ENCODE results near the gene HCFC1R1. TPM values are rescaled to one million over a fixed set of nuclear protein-coding genes. Genes with fewer than 3 reads are reported as not detected.

Gene HCFC1R1
- total and polyA plus RNA-seq, 2 of the 8 experiments (the other 6 are each of a cell fraction or from before 2014, with no cell fraction given), result 72.7 to 138 TPM

DNA sequence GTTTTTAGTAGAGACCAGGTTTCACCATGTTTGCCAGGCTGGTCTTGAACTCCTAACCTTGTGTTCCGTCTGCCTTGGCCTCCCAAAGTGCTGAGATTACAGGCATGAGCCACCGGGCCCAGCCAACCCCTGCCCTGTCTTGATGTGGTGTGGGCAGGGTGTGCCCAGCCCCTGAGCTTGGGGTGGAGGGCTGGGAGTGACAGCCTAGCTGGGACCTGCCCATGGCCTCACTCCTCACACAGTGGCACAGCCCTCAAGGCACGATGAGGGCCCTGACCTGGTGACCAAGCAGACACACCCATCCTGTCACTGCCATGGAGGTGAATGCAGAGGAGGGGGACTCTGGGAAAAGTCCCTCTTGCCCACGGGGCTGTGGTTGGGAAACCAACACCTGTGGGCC, 44.7 kb upstream of the HCFC1R1 start:
- TF ChIP-seq, protein P1, sequence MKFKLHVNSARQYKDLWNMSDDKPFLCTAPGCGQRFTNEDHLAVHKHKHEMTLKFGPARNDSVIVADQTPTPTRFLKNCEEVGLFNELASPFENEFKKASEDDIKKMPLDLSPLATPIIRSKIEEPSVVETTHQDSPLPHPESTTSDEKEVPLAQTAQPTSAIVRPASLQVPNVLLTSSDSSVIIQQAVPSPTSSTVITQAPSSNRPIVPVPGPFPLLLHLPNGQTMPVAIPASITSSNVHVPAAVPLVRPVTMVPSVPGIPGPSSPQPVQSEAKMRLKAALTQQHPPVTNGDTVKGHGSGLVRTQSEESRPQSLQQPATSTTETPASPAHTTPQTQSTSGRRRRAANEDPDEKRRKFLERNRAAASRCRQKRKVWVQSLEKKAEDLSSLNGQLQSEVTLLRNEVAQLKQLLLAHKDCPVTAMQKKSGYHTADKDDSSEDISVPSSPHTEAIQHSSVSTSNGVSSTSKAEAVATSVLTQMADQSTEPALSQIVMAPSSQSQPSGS (IDR thresholded peaks at IDR 0.05; ENCODE audit: low read length), result no peak
- Histone ChIP-seq H3K9ac (replicated peaks in 1 of 4; ENCODE audit: extremely low read depth in 1 of 4, low read depth in 3 of 4, low read length in 3 of 4) (no peak overlapping the region), H2AFZ (ENCODE audit: low read length) (no peak overlapping the region), H4K20me1 (replicated peaks in 1 of 2; ENCODE audit: control insufficient read depth in 1 of 2, insufficient read depth in 2 of 2, low read length in 2 of 2) (peaks cover 0 to under 1% of the 10 kb centered on the region in 2 experiments), H2BK5ac (ENCODE audit: low read depth, low read length) (no peak overlapping the region), H2BK12ac (ENCODE audit: low read depth, low read length) (no peak overlapping the region), H3K56ac (replicated peaks; ENCODE audit: insufficient read length, low read depth, low read length) (no peak overlapping the region), H2BK15ac (ENCODE audit: low read length) (no peak overlapping the region), H2BK120ac (replicated peaks; ENCODE audit: low read depth, low read length) (no peak overlapping the region), H3K27ac (ENCODE audit: low read depth, low read length) (no peak overlapping the region), H3K23me2 (ENCODE audit: low read depth, low read length) (no peaks in the 10 kb centered on the region), H3K14ac (ENCODE audit: insufficient read length) (no peak overlapping the region), H3K4me3 (ENCODE audit: extremely low read depth in 1 of 4, insufficient read depth in 2 of 4, low read depth in 3 of 4, low read length in 4 of 4) (no peak overlapping the region), H3K79me1 (ENCODE audit: low read depth, low read length) (no peaks in the 10 kb centered on the region), H4K8ac (ENCODE audit: extremely low read depth, insufficient read depth, low read length) (no peak overlapping the region), H3K9me3 (ENCODE audit: insufficient read depth in 2 of 2, low read depth in 1 of 2, low read length in 1 of 2) (no peaks in the 10 kb centered on the region), H3K79me2 (ENCODE audit: control insufficient read depth in 1 of 2, insufficient read depth in 2 of 2, low read length in 2 of 2) (no peaks in the 10 kb centered on the region), H2AK5ac (ENCODE audit: low read depth, low read length) (0 out of 2 replicates have a peak overlapping the region, but pooled peaks have one; percentile 39), H3K36me3 (ENCODE audit: control insufficient read depth in 2 of 4, insufficient read depth in 4 of 4, low read length in 3 of 4) (no peaks in the 10 kb centered on the region), H2BK20ac (ENCODE audit: low read length) (no peak overlapping the region), H4K5ac (ENCODE audit: insufficient read length, low read depth, low read length) (no peak overlapping the region), H3K4me2 (ENCODE audit: insufficient read depth in 1 of 2, low read depth in 2 of 2, low read length in 2 of 2) (no peak overlapping the region), H3K4me1 (replicated peaks in 1 of 4; ENCODE audit: control insufficient read depth in 3 of 4, insufficient read depth in 4 of 4, low read length in 3 of 4) (peaks cover 0 to 4% (median 1%) of the 10 kb centered on the region in 4 experiments; a peak in 2 of 7 replicates), H4K91ac (replicated peaks; ENCODE audit: insufficient read length, low read length) (no peak overlapping the region), H3K27me3 (replicated peaks in 1 of 4; ENCODE audit: control insufficient read depth in 3 of 4, extremely low read depth in 1 of 4, insufficient read depth in 3 of 4, low read length in 3 of 4) (no peaks in the 10 kb centered on the region; a peak in 1 of 7 replicates), H3K18ac (ENCODE audit: extremely low read depth, low read length) (no peak overlapping the region), H3K4ac (replicated peaks; ENCODE audit: insufficient read length, low read depth, low read length) (no peak overlapping the region), H3K23ac (ENCODE audit: insufficient read length) (no peak overlapping the region)
- FAIRE-seq, result no peak
- WGBS, 2 experiments (ENCODE audit: extremely low coverage in 1 of 2, insufficient coverage in 1 of 2, insufficient read length in 1 of 2, insufficient replicate concordance in 2 of 2, low coverage in 1 of 2, low lambda C conversion rate in 2 of 2, missing lambda C conversion rate in 1 of 2), result 81% methylated on average over 4 of the region's 4 CpGs; no CpG with 5 or more reads in 1 of the 2 experiments
- DNase-seq (ENCODE audit: low read depth in 1 of 2, low spot score in 2 of 2), result no peak
- CTCF ChIA-PET (ENCODE audit: partially characterized antibody), result interaction anchor here (1.2 to 2.7 kb wide), 2 partner anchors 12 to 38 kb away, joined by 4 to 13 read pairs; no protein-coding TSS in a partner anchor
- POLR2A ChIA-PET (ENCODE audit: partially characterized antibody), result interaction anchor here (0.8 to 3.8 kb wide), 5 partner anchors 9 to 29 kb away, joined by 3 to 31 read pairs (median 5); partner anchors contain the start of gene ZSCAN10

Data from H1 (cell line).